HS-27A (cell line): Measurements from ENCODE around the gene CDKAL1.
A peak's percentile ranks its signal among the peaks of the same experiment; 100 is the strongest.

Experiments used
- DNase-seq: peaks from one replicate; pipeline ENCODE4 v3.0.0-alpha.2; 2012; ENCODE audit warnings: low read depth, missing footprints

Gene CDKAL1

DNA sequence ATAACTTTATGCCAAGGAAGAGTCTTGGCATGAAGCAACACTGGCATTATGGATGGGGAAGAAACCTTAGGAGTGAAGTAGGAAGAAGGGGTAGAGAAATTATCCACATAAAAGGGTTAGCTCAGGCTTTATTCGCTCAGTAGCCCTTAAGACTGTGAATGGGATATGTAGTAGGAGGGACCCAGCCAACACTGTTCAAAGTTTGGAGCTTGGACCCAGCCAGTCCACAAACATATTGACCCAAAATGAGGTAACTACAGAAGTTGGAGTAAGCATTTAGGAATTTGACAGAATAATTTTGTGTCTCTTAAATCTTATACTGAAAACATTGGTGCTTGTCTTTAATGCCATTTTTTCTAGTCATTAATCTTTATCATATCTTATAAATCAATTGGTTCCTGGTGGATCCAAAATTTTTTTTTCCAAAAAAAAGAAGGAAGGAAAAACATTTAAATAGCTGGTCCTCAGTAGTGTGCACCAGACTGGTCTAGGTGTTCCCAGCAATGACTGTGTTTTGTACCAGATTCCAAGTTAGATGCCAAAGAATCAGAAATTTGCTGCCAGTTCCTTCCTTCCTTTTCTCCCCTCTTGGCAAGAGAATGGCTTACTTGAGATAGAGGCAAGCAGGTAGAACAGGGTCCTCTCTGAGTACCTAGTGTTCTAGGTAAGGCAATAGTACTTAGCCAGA is 607.5 kb downstream of the CDKAL1 start:
- no peak for DNase-seq

DNA sequence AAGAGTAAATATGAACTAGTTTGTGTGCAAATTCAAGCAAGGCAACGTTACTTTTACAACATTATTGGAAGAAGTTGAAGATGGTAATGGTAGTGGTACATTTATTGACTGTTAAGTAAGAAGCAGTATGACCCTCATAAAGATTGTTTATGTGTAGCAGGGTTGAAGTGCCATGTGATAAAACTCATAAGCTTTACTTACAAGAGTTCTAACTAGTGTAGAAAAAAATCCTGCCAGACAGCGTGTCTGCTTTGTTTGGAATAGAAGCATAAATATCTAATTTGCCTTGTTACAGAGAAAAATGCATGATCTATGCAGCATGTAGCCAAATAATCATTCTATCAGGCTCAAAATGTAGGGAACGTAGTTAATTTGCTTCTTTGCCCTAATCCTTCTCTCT is 608.5 kb downstream of the CDKAL1 start:
- DNase-seq, result no peak

DNA sequence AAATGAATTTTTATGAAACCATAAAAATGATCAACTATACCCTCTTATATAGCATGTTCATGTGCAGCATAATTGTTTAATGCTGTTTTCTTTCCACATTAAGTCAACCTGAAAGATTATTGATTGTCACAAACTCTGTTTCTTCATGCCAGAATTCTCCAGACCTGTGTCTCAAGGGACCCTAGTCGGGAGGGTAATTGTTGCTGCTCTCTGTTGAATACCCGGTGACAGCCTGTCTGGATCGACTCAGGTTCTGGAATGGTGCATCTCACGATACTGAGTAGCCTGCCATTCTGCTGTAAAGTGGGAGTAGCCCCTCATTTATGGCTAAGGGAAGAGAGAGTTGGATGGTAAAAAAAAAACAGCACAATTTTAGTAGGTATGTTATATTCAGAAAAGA is 609.4 kb downstream of the CDKAL1 start:
- no peak for DNase-seq

DNA sequence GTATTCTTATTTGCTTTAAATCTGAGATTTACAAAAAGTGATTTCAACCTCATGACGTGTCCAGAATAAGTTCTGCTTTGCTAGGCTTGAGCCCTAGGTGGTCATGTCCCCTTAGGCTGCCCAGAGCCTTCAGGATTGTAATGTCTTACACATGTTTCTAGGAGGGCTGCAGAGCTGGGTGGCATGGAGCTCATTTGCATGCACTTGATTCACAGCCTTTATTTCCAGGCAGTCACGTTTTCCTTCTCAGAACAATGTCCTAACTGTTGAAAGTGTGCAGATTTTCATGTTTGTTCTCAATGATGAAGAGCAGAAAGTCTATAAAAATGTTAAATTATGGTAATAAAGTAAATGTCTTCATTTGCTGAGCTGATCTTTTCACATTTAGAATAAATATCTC is 610.7 kb downstream of the CDKAL1 start:
- no peak for DNase-seq

DNA sequence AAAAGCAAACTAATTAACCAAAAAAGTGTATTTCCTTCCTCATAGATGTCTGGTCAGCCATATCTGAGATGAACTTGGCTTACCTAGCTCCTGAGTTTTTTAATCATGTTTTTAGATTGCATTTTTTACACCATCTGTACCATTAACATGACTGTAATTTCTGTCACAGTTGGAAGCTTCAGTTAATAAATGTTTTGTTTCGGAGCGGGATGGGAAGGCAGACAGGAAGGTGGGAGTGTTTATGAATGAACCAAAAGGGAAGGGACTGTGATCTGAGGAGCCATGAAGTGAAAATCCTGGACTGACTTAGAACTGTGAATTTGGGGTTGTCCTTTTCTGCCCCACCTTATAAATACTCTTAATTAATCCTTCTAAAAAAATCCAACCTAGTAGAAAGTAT is 613.7 kb downstream of the CDKAL1 start:
- DNase-seq, result no peak

DNA sequence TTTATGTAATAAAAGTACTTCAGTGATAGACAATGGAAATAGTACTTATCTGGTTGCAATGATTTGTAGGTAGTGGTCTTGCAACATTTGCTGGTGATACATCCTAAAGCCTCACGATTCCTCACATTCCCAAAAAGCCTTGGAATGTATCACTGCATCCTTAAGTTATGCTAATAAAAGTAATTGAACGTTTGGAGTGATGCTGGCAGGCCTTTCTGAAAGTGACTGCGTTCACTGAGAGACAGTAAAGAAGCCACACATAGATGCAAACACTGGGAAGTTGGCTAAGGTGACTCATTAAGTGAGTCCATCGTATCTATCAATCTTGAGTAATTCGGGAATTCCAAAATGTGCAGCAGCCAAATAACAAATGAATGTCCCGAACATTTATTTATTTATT is 615.2 kb downstream of the CDKAL1 start:
- peak; percentile 65 for DNase-seq

DNA sequence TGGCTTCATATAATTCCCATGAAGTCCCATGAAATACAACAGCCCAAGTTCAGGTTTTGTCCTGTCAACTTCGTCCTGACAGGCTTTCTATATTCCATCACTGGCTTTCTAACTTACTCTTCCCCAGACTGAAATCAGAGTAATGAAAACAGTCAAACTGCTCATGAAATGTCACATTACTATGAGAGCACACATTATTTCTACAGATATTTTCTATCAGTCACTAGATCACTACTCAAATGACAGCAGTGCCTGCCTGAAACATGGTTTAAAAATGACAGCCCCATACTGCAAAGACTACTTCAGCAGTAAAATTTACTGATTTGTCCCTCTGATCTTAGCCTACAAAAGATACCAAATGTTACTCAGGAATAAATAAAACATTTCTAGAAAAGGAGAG is 616.4 kb downstream of the CDKAL1 start:
- no peak for DNase-seq

DNA sequence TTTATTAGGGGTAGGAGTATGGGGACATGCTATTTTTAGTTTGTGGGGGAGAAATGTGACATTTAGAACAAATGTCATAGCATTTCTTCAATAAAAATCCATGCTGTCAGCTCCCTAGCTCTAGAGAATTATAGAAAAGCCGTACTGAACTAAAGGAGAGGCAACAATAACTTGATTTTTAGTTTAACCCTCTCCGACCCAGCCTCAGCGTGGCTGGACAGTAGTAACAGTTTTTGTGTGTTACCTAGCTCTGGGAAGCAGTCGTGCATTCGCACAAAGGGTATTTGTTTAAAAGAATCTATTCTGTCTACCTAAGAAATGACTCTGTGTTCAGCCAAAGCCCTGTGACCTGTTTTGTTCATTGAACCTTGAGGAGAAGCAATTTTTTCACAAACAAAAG is 616.9 kb downstream of the CDKAL1 start:
- DNase-seq, result no peak

DNA sequence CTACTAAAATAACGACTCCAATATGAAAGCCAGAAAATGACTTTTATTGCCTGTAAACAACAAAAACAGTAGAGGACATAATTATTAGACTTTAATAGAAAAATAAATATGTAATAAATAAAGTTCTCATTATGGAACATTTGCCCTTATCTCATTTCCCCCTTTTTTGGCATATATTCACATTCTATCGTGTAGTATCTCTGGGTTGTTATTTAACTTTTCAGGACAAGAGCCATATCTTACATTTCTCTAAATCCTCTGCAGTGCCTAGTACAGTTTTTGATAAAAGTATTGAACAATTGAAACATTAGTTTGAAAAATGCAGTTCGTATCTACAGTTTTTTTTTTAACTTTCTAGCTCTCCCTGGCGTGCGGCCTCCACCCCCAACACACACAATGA is 617.3 kb downstream of the CDKAL1 start:
- DNase-seq, result no peak

DNA sequence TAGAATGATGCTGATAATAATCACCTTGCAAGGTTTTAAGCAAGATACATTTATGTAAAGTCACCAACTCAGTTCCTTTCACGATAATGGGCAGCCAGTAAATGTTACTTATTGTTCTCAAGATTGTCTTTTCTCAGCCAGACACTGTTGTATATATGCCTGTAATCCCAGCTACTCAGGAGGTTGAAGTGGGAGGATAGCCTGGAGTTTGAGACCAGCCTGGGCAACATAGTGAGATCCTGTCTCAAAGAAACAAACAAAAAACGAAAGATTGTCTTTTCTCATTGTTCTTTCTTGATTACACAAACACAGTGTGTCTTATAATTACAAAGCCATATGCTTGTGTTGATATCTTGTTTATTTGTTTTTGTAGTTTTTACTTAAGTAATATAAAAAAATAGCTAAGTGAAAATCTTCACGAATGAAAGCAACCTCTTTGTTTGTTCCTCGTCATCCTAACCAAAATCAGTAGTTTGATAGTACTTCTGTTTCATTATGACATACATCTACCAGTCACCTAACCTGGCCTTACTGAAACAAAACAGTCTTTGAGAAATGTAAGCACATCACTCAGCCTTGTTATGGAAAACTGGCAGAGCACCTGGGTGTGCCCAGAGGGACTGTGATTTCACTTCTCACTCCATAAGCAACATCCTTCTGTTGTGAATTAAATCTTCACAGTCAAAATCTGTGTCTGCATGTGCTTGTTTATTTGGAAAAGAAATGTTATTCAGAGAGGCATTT is 623.1 kb downstream of the CDKAL1 start:
- no peak for DNase-seq

DNA sequence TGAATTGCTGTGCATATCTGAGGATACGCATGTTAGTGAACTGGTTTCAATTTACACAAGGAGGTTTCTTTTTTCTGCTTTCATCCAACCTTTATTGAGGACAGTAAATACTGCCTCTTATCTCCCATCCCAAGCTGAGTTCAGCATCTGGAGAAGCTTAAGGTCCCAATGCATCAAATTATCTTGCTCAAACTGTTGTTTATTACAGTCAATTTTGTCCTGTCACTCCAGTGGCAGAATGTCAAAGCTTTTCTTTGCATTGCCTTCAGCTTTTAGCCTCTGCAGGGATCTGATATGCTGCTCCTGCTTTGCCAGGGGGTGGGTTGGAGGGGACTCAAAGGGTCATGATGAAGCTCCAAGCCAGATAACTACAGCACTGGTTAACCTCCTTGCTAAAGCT is 623.9 kb downstream of the CDKAL1 start:
- no peak for DNase-seq

DNA sequence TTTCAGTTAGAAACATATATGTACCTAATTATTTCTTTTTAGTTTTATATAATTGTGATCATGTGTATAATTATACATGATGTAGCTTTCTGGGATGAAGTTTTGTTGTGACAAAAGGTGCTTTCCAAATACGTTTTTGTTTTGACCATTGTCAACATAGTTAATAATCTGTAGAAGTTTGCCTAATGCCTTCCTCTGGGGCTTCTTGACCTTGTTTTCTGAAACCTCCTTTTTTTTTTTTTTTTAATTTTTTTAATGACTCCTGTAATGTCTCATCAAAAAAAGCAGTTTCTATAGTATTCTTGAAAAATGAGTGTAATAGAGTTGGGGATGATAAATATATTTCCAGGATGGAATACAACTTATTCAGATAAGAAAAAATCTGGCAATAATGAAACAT is 624.6 kb downstream of the CDKAL1 start:
- DNase-seq, result no peak

DNA sequence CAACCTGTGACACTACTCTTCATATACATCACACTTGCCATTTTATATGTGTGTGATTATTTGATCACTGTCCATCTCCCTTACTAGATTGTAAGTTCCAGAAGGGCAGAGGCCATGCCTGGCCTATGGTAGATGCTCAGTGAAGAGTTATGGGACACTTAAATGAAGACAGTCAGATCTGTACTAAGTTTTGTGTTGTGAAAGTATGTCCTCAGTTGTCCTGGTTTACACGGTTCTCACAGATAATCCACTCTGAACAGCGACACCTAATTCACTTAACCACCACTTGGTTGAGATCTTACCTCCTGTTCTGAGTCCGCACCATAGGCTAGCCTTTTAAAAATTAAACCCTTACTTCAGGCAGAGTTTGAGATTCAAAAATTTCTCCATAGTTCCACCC is 625.2 kb downstream of the CDKAL1 start:
- no peak for DNase-seq

DNA sequence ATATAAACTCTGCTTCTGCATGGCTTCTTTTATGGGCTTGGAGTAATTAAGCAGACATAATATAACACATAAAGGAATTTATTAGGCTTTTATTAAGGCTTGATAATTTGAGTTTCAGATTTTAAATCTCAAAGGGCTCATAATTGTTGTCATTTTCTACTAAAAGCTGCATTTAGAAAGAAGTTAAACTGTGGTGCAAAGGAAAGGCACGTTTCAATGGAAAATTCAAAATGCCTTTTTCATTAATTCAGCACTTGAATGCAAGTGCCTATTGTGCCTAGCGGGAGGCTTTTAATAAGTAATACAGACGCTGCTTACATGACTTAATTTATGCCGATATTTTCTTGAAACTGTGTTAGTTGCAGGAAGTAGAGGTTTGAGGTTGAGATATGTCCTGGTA is 627.5 kb downstream of the CDKAL1 start:
- DNase-seq, result no peak

DNA sequence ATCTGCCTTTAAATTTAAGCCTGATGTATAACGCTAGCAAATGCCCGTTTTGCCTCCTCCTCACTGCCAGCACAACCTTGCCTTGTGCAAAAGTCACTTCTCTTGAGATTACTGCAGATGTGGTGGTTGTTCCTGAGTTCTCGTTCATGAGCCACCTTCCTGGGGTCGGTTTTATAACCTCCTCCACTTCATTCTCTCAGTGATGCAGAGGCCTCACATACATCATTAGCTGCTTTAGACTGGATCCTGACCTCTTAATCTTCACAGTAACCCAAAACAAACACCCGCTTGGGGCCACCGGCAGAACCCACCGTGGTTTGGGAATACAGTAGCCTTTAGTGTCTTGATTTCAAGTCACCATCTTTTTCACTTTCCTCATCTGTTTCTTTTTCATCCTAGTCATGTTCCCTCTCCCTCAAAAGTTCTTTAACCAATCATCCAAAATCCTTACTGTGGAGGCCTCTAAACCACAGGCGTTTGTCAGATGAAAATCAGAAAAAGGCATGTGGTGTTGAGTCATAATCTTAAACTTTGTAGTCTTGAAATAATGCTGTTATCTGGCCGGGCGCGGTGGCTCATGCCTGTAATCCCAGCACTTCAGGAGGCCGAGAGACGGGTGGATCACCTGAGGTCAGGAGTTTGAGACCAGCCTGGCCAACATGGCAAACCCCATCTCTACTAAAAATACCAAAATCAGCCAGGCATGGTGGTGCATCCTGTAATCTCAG is 629.0 kb downstream of the CDKAL1 start:
- DNase-seq, result peak; percentile 59

DNA sequence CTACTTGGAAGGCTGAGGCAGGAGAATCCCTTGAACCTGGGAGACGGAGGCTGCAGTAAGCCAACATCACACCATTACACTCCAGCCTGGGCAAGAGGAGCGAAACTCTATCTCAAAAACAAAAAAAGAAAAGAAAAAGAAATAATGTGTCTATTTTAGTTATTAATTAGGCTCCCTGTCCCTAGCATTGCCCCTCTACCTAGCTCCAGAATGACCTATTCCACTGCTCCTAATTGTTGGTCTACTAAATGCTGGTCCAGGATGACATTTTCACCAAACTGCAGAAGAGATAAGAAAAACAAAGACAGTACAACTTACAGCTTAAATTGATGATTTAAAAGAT is 629.6 kb downstream of the CDKAL1 start:
- no peak for DNase-seq

DNA sequence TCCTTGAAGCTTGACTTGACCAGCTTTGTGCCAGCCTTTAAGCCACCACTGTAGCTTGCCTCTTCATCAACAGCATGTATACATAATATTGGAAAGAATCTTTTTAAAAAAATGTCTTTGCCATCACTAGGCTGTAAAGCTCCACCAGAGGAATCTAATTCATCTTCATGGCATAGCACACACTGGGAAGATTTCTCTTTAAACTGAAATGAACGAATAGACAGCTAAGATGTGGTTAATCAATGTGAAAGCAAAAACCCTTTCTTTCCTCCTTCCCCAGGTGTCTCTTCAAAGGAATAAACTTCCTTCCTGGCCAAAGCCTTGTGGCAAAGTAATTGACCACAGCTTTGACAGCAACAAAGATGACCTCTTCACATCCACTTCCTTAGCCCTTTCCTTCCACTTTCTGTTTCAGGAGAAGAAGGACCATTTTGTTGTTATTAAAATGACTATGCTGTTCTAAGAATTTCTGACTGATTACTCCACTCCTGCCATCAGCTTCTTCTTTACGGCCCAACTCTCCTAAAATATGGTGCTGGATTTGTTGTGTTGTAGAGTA is 630.6 kb downstream of the CDKAL1 start:
- DNase-seq, result no peak

DNA sequence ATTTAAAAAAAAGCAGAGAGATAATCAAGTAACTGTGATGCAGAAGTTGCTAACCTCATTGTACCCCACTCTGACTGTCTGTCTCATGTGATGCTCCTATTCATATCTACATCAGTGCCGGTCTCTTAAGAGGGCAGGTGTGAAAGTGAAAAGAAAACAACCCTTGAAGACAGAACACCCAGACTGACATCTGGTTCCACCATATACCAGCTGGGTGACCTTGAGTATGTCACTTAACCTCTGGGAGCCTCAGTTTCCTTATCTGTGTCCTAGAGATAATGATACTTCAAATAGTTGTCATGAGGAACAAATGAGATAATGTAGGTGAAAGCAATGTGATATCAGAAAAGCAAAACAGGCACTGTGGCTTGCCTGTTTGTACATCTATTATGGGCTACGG is 632.5 kb downstream of the CDKAL1 start:
- DNase-seq, result no peak

DNA sequence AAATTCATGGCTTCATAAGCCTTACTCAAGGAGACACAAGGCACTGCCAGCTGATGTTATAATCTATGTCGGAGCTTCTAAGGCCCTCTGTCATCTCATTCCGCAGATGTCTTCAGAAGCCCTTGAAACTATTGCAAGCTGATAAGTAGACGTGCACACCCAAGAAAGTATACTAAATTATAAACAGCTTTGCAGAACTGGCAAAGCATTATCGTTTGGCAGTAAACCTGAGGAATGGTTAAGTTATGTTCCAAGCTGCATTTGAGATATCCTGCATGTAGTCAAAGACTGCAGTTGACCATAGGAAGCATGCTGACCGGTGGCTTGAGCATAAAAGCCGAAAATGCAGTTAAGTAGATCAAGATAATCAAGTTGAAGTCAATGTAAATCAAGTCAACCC is 633.5 kb downstream of the CDKAL1 start:
- DNase-seq, result no peak

DNA sequence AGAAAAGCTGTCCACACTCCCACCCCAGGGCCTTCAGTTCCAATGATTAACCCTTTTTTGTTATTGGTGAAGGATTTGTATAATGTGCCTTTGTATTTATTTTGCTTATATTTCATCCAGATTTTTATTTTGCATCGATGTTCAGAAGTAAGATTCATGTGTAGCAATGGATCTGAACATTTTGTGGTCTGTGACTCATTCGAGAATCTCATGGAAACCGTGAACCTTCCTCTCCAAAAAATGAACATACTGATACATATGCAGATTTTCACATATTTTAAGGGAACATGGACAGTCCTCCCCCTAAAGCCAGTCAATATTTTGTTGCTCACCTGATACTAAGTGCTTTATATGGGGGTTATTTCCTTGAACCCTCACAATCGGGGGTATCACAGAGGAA is 637.5 kb downstream of the CDKAL1 start:
- DNase-seq, result no peak

DNA sequence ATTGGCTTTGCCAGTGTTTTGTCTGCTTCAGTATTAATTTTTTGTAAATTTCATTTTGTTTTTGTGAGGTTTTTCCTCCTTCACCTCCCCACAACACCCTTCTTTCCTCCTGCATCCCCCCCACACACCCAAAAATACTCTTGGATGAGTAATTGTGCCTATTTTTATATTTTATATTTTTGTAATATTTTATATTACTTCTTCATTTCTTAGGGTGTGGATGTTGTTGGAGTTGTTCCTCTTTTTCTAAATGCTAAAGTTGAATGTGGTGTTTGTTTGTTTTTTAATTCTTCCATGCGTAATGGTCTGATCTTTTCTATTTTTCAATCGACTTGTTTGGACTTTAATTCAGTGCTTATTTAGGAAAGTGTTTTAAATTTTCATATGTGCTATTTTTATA is 638.8 kb downstream of the CDKAL1 start:
- no peak for DNase-seq

DNA sequence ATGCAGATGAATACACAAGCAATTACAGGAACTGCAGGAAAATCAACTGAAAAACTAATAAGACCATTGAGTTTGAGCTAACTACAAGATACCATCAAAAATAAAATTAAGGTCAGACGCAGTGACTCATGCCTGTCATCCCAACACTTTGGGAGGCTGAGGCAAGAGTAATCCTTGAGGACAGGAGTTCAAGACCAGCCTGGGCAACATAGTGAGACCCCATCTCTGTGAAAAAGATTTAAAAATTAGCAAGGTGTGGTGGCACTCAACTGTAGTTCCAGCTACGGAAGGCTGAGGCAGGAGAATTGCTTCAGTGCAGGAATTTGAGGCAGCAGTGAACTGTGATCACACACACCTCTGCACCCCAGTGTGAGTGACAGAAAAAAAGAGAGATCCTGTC is 639.4 kb downstream of the CDKAL1 start:
- no peak for DNase-seq

DNA sequence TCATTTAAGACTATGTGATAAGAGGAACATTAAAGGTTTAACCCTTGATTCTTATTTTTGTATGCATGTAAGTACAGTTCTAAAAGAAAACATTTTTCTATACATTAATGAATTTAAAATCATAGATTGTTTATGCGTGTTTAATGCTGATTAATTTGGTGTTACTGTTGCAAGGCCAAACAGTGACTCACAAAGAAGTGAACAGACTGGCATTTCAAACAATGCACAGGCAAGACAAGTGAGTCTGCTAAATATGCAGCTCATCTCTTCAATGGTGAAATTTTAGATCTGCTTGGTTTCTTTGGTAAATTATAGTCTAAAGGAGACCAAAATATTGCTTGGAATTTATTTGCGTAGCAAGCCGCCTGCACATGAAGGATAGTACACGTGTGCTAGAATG is 641.9 kb downstream of the CDKAL1 start:
- no peak for DNase-seq
